ENCODE data around the gene APPBP2.
"Not testable (repeated sequence)": the region's sequence is repeated elsewhere in the genome, so short reads cannot be mapped to it uniquely, and the experiment has no call there.

APPBP2 gene

GRCh38 chr17:60529806-60530205 lies 3.8 kb upstream of the APPBP2 start:
- peak; percentile 5 for DNase-seq

- DNase-seq, result no peak
Measured at GRCh38 chr17:60528828-60529227, 2.8 kb upstream of the APPBP2 start.

GRCh38 chr17:60527701-60528100 lies 1.7 kb upstream of the APPBP2 start:
- no peak for DNase-seq

GRCh38 chr17:60526726-60527125 lies 684 bp upstream of the APPBP2 start:
- peak; percentile 4 for DNase-seq

- peak; percentile 51 for DNase-seq
Measured at GRCh38 chr17:60525328-60525684, 736 bp downstream of the APPBP2 start.

GRCh38 chr17:60524463-60525327 lies 1.3 kb downstream of the APPBP2 start:
- peak; percentile 61 for DNase-seq

- DNase-seq, result no peak
Measured at GRCh38 chr17:60523822-60524221, 2.2 kb downstream of the APPBP2 start.

GRCh38 chr17:60522889-60523626 lies 3.0 kb downstream of the APPBP2 start:
- DNase-seq, result no peak

GRCh38 chr17:60519795-60520194 lies 6.2 kb downstream of the APPBP2 start:
- DNase-seq, result no peak

GRCh38 chr17:60515683-60516082 lies 10.4 kb downstream of the APPBP2 start:
- DNase-seq, result not testable (repeated sequence)

GRCh38 chr17:60515199-60515598 lies 10.8 kb downstream of the APPBP2 start:
- not testable (repeated sequence) for DNase-seq

- no peak for DNase-seq
Measured at GRCh38 chr17:60514500-60514899, 11.5 kb downstream of the APPBP2 start.

GRCh38 chr17:60514053-60514452 lies 12.0 kb downstream of the APPBP2 start:
- DNase-seq, result no peak

GRCh38 chr17:60513014-60513413 lies 13.0 kb downstream of the APPBP2 start:
- DNase-seq, result no peak

GRCh38 chr17:60510723-60511122 lies 15.3 kb downstream of the APPBP2 start:
- no peak for DNase-seq

- no peak for DNase-seq
Measured at GRCh38 chr17:60510031-60510430, 16.0 kb downstream of the APPBP2 start.

- DNase-seq, result no peak
Measured at GRCh38 chr17:60508384-60508980, 17.6 kb downstream of the APPBP2 start.

GRCh38 chr17:60506312-60506711 lies 19.7 kb downstream of the APPBP2 start:
- DNase-seq, result no peak

- DNase-seq, result no peak
Measured at GRCh38 chr17:60502145-60502544, 23.9 kb downstream of the APPBP2 start.

GRCh38 chr17:60501589-60501988 lies 24.5 kb downstream of the APPBP2 start:
- DNase-seq, result no peak

GRCh38 chr17:60496041-60496440 lies 30.0 kb downstream of the APPBP2 start:
- DNase-seq, result no peak

GRCh38 chr17:60495260-60495659 lies 30.8 kb downstream of the APPBP2 start:
- DNase-seq, result no peak

GRCh38 chr17:60493847-60494321 lies 32.2 kb downstream of the APPBP2 start:
- no peak for DNase-seq

GRCh38 chr17:60491771-60492170 lies 34.3 kb downstream of the APPBP2 start:
- no peak for DNase-seq
